GM12864 (cell line): ENCODE data around the gene TRAPPC11.

Source experiments
- DNase-seq: peaks from one replicate; pipeline ENCODE4 v3.0.0-alpha.2; 2011; ENCODE audit warnings: low read depth
- H3K4me3 ChIP-seq: 2 replicates; pipeline ENCODE4 v1.5.1; 2011; ENCODE audit warnings: mild to moderate bottlenecking, low read depth, low read length, control low read depth
- CTCF ChIP-seq: IDR thresholded peaks from 2 replicates; pipeline ENCODE4 v1.5.1; 2011; ENCODE audit warnings: low read depth, mild to moderate bottlenecking, moderate library complexity, low read length, control low read depth, inconsistent platforms; ENCODE audit errors: missing control alignments

The TRAPPC11 gene

DNA sequence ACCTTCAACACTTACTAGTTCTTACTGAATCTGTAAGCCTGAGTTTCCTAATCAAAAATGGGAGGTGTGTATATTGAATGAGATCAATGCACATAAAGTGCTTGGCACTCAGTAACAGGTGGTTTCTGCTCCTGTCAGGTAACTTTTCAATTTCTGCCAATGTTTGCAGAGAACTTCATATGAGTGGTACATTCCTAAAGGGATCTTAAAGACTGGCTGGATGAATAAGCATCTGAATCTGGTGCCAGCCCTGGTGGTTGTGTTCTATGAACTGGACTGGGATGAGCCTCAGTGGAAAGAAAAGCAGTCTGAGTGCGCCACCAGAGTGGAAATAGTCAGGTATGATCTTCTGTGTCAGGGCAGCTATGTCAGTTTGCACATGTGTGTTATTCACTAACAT lies 7.0 kb downstream of the TRAPPC11 start:
- no peak for TF ChIP-seq CTCF
- no peak overlapping the region for H3K4me3 ChIP-seq
- no peak for DNase-seq

DNA sequence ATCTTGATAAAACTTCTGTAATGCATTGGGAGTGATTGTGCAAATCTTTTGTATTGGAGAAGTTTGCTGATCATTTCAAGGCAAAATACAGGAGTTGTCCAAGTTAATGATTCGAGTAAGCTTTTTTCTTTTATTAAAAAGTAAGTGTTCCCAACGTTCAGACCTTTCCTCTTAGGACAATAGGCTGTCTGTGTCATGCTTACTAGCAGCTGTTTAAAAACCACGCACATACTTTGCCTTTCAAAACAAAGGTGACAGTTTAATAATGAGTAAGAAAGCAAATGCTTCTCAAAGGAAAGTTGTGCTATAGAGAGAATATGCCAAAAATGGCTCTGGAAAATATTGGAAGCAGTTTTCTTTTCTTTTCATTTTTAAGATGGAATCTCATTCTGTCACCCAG lies 11.2 kb downstream of the TRAPPC11 start:
- TF ChIP-seq CTCF: no peak
- DNase-seq: no peak
- no peak overlapping the region for H3K4me3 ChIP-seq

DNA sequence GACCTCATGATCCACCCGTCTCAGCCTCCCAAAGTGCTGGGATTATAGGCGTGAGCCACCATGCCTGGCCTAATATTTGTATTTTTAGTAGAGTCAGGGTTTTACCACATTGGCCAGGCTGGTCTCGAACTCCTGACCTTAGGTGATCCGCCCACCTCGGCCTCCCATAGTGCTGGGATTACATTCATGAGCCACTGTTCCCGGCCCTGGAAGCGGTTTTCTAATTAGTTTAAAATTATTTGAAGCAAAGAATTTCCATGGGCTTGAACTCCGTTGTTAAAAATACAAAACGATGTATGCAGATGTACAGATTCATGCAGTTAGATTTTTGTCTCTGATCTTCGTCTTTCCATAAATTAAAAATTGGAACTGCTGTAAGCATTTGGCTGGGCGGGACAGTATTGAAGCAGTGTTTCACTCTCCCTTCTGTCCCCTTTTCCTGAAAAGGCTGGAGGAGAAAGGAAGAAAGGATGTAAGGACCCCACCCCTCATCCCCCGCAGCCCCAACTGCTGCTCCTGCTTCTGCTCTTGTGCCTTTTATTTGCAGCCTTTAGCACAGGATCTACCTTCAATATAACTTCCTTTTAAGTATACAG lies 12.0 kb downstream of the TRAPPC11 start:
- no peak for DNase-seq
- TF ChIP-seq CTCF: no peak
- H3K4me3 ChIP-seq: no peak overlapping the region

DNA sequence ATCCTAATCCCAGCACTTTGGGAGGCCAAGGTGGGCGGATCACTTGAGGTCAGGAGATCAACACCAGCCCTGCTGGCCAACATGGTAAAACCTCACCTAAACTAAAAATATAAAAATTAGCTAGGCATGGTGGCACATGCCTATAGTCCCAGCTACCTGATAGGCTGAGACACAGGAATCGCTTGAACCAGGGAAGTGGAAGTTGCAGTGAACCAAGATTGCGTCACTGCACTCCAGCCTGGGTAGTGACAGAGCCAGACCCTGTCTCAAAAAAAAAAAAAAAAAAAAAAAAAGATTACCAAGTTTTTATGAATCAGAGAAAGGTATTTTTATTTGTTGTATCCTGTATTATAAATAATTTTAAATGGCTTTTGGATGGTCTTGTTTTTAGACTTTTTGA lies 15.1 kb downstream of the TRAPPC11 start:
- no peak overlapping the region for H3K4me3 ChIP-seq
- no peak for TF ChIP-seq CTCF
- DNase-seq: no peak

- H3K4me3 ChIP-seq: no peak overlapping the region
- no peak for DNase-seq
- TF ChIP-seq CTCF: no peak
Observed at GRCh38 chr4:183675625-183676024, 16.5 kb downstream of the TRAPPC11 start.

DNA sequence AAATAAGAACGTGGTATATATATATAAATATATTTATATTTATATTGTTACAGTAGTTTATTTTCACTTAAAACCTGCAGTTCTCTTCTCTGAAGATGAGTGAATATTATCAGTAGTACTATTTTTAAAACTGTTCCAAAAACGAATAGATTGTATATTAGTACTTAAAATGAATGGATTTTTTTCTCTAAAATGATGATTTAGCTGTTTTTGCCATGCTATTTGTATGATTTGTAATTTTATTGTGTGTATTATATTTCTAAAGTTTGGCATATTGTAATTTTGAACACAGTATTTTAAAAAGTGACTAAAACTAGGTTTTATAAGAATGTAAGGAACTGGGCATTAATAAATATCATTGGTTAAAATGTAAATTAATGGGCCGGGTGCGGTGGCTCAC lies 22.0 kb downstream of the TRAPPC11 start:
- no peak for DNase-seq
- H3K4me3 ChIP-seq: no peak overlapping the region
- no peak for TF ChIP-seq CTCF

DNA sequence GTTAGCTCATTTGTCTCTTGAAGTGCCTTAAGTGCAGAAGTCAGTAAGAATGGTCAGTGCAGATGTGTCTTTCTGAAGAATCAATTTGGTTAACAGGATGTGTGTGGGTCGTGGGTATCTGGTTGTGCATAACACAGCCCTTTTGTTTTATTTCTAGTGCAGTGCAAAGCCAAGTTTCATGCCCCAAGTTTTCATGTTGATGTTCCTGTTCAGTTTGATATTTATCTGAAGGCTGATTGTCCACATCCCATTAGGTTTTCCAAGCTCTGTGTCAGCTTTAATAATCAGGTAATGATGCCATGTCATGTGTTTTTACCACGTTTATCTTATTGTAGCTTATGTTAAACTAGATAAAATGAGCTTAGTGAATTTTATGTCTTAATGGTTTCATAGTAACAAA lies 27.4 kb downstream of the TRAPPC11 start:
- no peak for DNase-seq
- H3K4me3 ChIP-seq: no peak overlapping the region
- no peak for TF ChIP-seq CTCF
